HEK293 (cell line): ENCODE measurements around the gene CCL2.

ENCODE experiments used
- CTCF ChIA-PET: fragments of 350-600 bp; formaldehyde crosslinking; extraction: SDS; loops from one replicate; lab custom pipeline; 2021; ENCODE audit warnings: antibody characterized with exemption; lab: Yijun Ruan, JAX
- POLR2A ChIA-PET: fragments of 300-600 bp; formaldehyde crosslinking; extraction: SDS; loops from one replicate; lab custom pipeline; 2020; ENCODE audit warnings: antibody characterized with exemption, inconsistent platforms; lab: Yijun Ruan, JAX
- H3K27ac ChIP-seq: fragments of 200-500 bp; sonication (Bioruptor generic); 2 replicates; pipeline ENCODE4 v1.5.1; 2014; ENCODE audit warnings: low read depth, low read length, control low read depth, inconsistent platforms; ENCODE audit errors: extremely low read depth
- H3K36me3 ChIP-seq, 2 experiments: fragments of 200-500 bp in 1 of 2; sonication (Bioruptor generic) in 1 of 2; 1 replicate in 1 of 2; 2 replicates in 1 of 2; pipeline ENCODE4 v1.5.1; 2014 to 2017; ENCODE audit warnings: inconsistent platforms in 2 of 2, low read length in 2 of 2; ENCODE audit not compliant: control insufficient read depth in 2 of 2, insufficient read depth in 1 of 2
- H3K4me1 ChIP-seq: fragments of 200-500 bp; sonication (Bioruptor generic); 2 replicates; pipeline ENCODE4 v1.5.1; 2014; ENCODE audit warnings: mild to moderate bottlenecking, low read length, inconsistent platforms; ENCODE audit not compliant: control insufficient read depth, insufficient read depth
- H3K4me3 ChIP-seq: 2 replicates; pipeline ENCODE4 v1.5.1; 2011; ENCODE audit warnings: low read depth, mild to moderate bottlenecking, control low read depth, low read length, moderate library complexity
- H3K9me3 ChIP-seq: fragments of 200-500 bp; sonication (Bioruptor generic); 2 replicates; pipeline ENCODE4 v1.5.1; 2014; ENCODE audit warnings: low read depth, low read length, inconsistent platforms; ENCODE audit not compliant: control insufficient read depth, insufficient read depth
- BCL11B ChIP-seq: fragments of 450-650 bp; formaldehyde crosslinking; IDR thresholded peaks from 2 replicates; pipeline ENCODE4 v1.5.1; 2016; ENCODE audit warnings: low read depth, missing biosample characterization, missing genetic modification characterization
- EGR2 ChIP-seq: fragments of 450-650 bp; formaldehyde crosslinking; IDR thresholded peaks from 2 replicates; pipeline ENCODE4 v1.5.1; 2016; ENCODE audit warnings: low read depth, missing biosample characterization, missing genetic modification characterization
- ELK4 ChIP-seq: IDR thresholded peaks from 2 replicates; pipeline ENCODE4 v1.6.1; 2011; ENCODE audit warnings: mild to moderate bottlenecking, low read depth, low read length, borderline replicate concordance
- GLI2 ChIP-seq: fragments of 450-650 bp; formaldehyde crosslinking; IDR thresholded peaks from 2 replicates; pipeline ENCODE4; 2017; ENCODE audit warnings: missing biosample characterization, missing genetic modification characterization, low read depth, borderline replicate concordance
- KLF16 ChIP-seq: fragments of 450-650 bp; formaldehyde crosslinking; IDR thresholded peaks from 2 replicates; pipeline ENCODE4 v1.5.1; 2017; ENCODE audit warnings: missing biosample characterization, missing genetic modification characterization
- KLF8 ChIP-seq: fragments of 450-650 bp; formaldehyde crosslinking; IDR thresholded peaks from 2 replicates; pipeline ENCODE4 v1.5.1; 2016; ENCODE audit warnings: missing biosample characterization, missing genetic modification characterization
- MYNN ChIP-seq: fragments of 450-650 bp; formaldehyde crosslinking; IDR thresholded peaks from 2 replicates; pipeline ENCODE4 v1.5.1; 2016; ENCODE audit warnings: missing biosample characterization, missing genetic modification characterization, borderline replicate concordance
- OVOL3 ChIP-seq: fragments of 450-650 bp; formaldehyde crosslinking; IDR thresholded peaks from 2 replicates; pipeline ENCODE4 v1.5.1; 2016; ENCODE audit warnings: missing biosample characterization, missing genetic modification characterization
- RBAK ChIP-seq: fragments of 450-650 bp; formaldehyde crosslinking; IDR thresholded peaks from 2 replicates; pipeline ENCODE4 v1.5.1; 2016; ENCODE audit warnings: missing biosample characterization, missing genetic modification characterization
- REPIN1 ChIP-seq: fragments of 450-650 bp; formaldehyde crosslinking; IDR thresholded peaks from 2 replicates; pipeline ENCODE4 v1.5.1; 2017; ENCODE audit warnings: missing biosample characterization, missing genetic modification characterization, low read depth
- SP7 ChIP-seq: fragments of 450-650 bp; formaldehyde crosslinking; IDR thresholded peaks from 2 replicates; pipeline ENCODE4 v1.5.1; 2016; ENCODE audit warnings: missing biosample characterization, missing genetic modification characterization
- TSHZ1 ChIP-seq: fragments of 450-650 bp; formaldehyde crosslinking; IDR thresholded peaks from 2 replicates; pipeline ENCODE4 v1.5.1; 2016; ENCODE audit warnings: missing biosample characterization, missing genetic modification characterization, borderline replicate concordance
- ZBTB26 ChIP-seq: fragments of 450-650 bp; formaldehyde crosslinking; optimal IDR thresholded peaks from 2 replicates; pipeline ENCODE3; 2016; ENCODE audit warnings: missing biosample characterization, mild to moderate bottlenecking, missing genetic modification characterization
- ZNF133 ChIP-seq: fragments of 450-650 bp; formaldehyde crosslinking; IDR thresholded peaks from 2 replicates; pipeline ENCODE4 v1.5.1; 2016; ENCODE audit warnings: missing biosample characterization, missing genetic modification characterization
- ZNF311 ChIP-seq: fragments of 450-650 bp; formaldehyde crosslinking; IDR thresholded peaks from 2 replicates; pipeline ENCODE4 v1.5.1; 2017; ENCODE audit warnings: missing biosample characterization, missing genetic modification characterization, borderline replicate concordance
- ZNF350 ChIP-seq: fragments of 450-650 bp; formaldehyde crosslinking; IDR thresholded peaks from 2 replicates; pipeline ENCODE4 v1.5.0; 2017; ENCODE audit warnings: missing biosample characterization, mild to moderate bottlenecking, missing genetic modification characterization
- ZNF416 ChIP-seq: fragments of 450-650 bp; formaldehyde crosslinking; IDR thresholded peaks from 2 replicates; pipeline ENCODE4 v1.5.1; 2016; ENCODE audit warnings: missing biosample characterization, missing genetic modification characterization
- ZNF488 ChIP-seq: fragments of 450-650 bp; formaldehyde crosslinking; IDR thresholded peaks from 2 replicates; pipeline ENCODE4 v1.5.1; 2016; ENCODE audit warnings: missing biosample characterization, missing genetic modification characterization
- ZNF514 ChIP-seq: fragments of 450-650 bp; formaldehyde crosslinking; IDR thresholded peaks from 2 replicates; pipeline ENCODE4 v1.5.1; 2016; ENCODE audit warnings: missing biosample characterization, missing genetic modification characterization
- ZNF521 ChIP-seq: fragments of 450-650 bp; formaldehyde crosslinking; IDR thresholded peaks from 2 replicates; pipeline ENCODE4 v1.5.1; 2017; ENCODE audit warnings: missing biosample characterization, mild to moderate bottlenecking, missing genetic modification characterization
- ZNF555 ChIP-seq: fragments of 450-650 bp; formaldehyde crosslinking; conservative IDR thresholded peaks from 2 replicates; pipeline ENCODE4 v1.5.1; 2017; ENCODE audit warnings: missing biosample characterization, mild to moderate bottlenecking, missing genetic modification characterization, inconsistent platforms
- ZNF658 ChIP-seq: fragments of 450-650 bp; formaldehyde crosslinking; IDR thresholded peaks from 2 replicates; pipeline ENCODE4; 2016; ENCODE audit warnings: missing biosample characterization, missing genetic modification characterization
- ZNF692 ChIP-seq: fragments of 450-650 bp; formaldehyde crosslinking; IDR thresholded peaks from 2 replicates; pipeline ENCODE4 v1.5.1; 2016; ENCODE audit warnings: missing biosample characterization, missing genetic modification characterization
- ZNF777 ChIP-seq: fragments of 450-650 bp; formaldehyde crosslinking; IDR thresholded peaks from 2 replicates; pipeline ENCODE4 v1.5.1; 2017; ENCODE audit warnings: missing biosample characterization, missing genetic modification characterization, borderline replicate concordance
- ZSCAN18 ChIP-seq: fragments of 450-650 bp; formaldehyde crosslinking; IDR thresholded peaks from 2 replicates; pipeline ENCODE4 v1.5.1; 2016; ENCODE audit warnings: missing biosample characterization, missing genetic modification characterization

The CCL2 gene

GRCh38 chr17:34227707-34228106 is 27.4 kb upstream of the CCL2 start:
- no peak for TF ChIP-seq ZNF777 (tag by site-specific recombination)
- no peak for TF ChIP-seq ZNF488 (tag by site-specific recombination)
- no peak for TF ChIP-seq ZNF350 (tag by site-specific recombination)
- TF ChIP-seq ZNF133 (tag by site-specific recombination) = no peak
- TF ChIP-seq KLF16 = no peak
- TF ChIP-seq ZBTB26 = no peak
- TF ChIP-seq ZSCAN18 (tag by site-specific recombination) = no peak
- no peak for TF ChIP-seq ZNF521 (tag by site-specific recombination)
- TF ChIP-seq ZNF514 (tag by site-specific recombination) = no peak
- TF ChIP-seq ZNF555 = no peak
- TF ChIP-seq SP7 = no peak
- TF ChIP-seq ZNF311 (tag by site-specific recombination) = no peak
- no peak for TF ChIP-seq REPIN1 (tag by site-specific recombination)
- TF ChIP-seq ZNF692 (tag by site-specific recombination) = no peak
- no peak for TF ChIP-seq ZNF658 (tag by site-specific recombination)
- no peak for TF ChIP-seq RBAK (tag by site-specific recombination)
- TF ChIP-seq TSHZ1 (tag by site-specific recombination) = no peak
- H3K9me3 ChIP-seq = no peaks in the 10 kb centered on the region
- H3K36me3 ChIP-seq = no peaks in the 10 kb centered on the region
- CTCF ChIA-PET = interaction anchor here (0.5 kb wide), 1 partner anchor 23 kb away, joined by 4 read pairs; no protein-coding TSS in a partner anchor
- H3K4me3 ChIP-seq = no peak overlapping the region
- no peaks in the 10 kb centered on the region for H3K4me1 ChIP-seq
- no peak overlapping the region for H3K27ac ChIP-seq
- POLR2A ChIA-PET = no interaction called here

- Histone ChIP-seq H3K4me3 (no peak overlapping the region), H3K36me3 (no peaks in the 10 kb centered on the region), H3K9me3 (no peaks in the 10 kb centered on the region), H3K4me1 (peaks cover 4% of the 10 kb centered on the region), H3K27ac (no peak overlapping the region)
- ChIA-PET CTCF (interaction anchor here (1.4 to 2.0 kb wide), 2 partner anchors 29 to 132 kb away, joined by 3 to 8 read pairs; no protein-coding TSS in a partner anchor), POLR2A (no interaction called here)
- TF ChIP-seq OVOL3 (tag by site-specific recombination) = no peak
- TF ChIP-seq KLF8 (tag by site-specific recombination) = no peak
- no peak for TF ChIP-seq GLI2
- TF ChIP-seq EGR2 = no peak
- no peak for TF ChIP-seq RBAK (tag by site-specific recombination)
- TF ChIP-seq ZNF416 (tag by site-specific recombination) = no peak
- no peak for TF ChIP-seq ZNF350 (tag by site-specific recombination)
- no peak for TF ChIP-seq BCL11B
- TF ChIP-seq ELK4 = no peak
- TF ChIP-seq MYNN (tag by site-specific recombination) = no peak
Measured at GRCh38 chr17:34228781-34229180, 26.3 kb upstream of the CCL2 start.
